GM18861 (cell line): ENCODE results near the gene SLC39A11.
"Not testable (repeated sequence)": the region's sequence is repeated elsewhere in the genome, so short reads cannot be mapped to it uniquely, and the experiment has no call there.

Experiments
- ATAC-seq: cut with Tn5 transposase; IDR thresholded peaks from one replicate; pipeline ENCODE4 v1.9.1; 2021; ENCODE audit not compliant: unreplicated experiment

The SLC39A11 gene

DNA sequence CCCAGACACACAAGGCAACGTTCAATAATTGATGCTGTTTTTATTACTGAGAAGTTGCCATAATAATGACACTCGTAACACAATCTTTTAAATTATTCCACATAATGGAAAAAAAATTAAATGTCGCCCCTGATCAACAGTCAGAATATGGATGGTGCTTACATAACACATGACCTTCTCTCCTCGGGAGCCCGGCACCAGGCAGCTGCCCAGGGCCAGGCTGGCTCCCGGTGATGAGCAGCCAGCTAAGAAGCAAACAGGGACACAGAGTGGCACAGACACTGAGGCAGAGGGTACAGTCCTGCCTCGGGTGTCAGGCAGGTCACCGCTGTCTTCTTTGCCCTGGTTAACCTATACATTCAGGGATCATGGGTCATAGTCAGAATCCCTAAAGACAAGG, 137.9 kb downstream of the SLC39A11 start:
- ATAC-seq, result no peak

DNA sequence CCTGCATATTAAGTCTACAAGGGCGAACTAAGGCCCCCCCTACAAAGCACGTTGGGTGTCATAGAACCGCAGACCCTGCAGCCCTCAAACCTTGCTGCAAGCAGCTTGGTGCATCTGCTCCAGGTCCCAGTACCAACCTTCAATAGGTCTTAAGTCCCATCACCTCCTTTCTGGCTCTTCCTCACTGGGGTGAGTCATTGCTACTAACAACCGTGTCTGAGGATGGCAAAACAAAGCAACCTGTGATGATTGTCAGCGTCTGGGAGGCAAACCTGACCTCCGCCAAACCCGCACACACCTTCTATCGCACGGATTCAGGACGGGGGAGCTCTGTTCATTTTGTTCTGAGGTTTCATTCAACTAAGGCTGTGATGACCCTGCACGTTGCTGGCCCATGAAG, 138.9 kb downstream of the SLC39A11 start:
- no peak for ATAC-seq

DNA sequence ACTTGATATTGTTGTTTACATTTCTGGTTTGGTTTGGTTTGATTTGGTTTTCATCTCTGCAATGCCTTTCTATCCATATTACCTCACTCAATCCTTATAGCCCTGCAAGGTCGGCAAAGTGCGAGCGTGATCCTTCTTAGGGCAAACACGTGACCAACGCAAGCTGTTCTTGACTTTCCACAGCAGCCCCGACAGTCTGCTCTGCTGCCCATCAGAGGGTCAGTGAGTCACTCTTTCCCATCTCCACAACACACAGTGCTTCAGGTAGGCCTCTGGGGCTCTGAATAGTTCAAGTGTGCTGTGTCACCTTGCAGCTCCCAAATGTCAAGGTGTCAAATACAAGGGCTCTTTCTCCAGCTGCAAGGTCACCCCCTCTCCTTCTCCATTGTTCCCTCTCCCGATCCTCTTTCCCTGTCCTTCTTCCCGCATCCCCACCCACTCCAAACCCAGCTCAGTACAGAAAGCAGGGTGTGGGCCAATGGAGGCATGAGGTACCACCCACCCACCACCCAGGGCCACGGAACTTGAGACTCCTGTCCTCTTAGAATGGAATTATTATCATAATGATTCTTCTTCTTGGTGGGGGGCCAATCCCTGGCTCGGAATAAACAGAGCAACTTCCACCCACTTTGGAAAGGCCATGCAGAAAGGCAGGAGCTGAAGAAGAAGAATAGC, 139.7 kb downstream of the SLC39A11 start:
- ATAC-seq, result no peak

DNA sequence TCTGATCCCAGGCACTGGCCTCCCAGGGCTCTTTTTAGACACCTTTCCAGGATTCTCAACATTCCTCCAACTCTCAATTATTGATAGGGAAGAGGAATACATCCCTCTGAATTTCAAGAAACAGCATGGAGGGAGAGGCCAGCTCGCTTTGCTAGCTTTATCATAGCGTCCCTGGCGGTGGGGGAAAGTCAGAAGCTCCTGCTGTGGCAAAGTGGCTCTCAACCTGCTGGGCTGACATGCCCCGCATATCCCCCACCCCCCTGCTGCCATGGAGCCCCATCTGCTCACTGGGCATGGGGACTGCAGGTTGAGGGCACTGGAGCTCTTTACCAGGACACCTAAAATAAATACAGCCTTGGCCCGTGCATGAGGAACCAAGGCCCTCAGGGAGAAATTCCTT, 140.3 kb downstream of the SLC39A11 start:
- ATAC-seq, result no peak

DNA sequence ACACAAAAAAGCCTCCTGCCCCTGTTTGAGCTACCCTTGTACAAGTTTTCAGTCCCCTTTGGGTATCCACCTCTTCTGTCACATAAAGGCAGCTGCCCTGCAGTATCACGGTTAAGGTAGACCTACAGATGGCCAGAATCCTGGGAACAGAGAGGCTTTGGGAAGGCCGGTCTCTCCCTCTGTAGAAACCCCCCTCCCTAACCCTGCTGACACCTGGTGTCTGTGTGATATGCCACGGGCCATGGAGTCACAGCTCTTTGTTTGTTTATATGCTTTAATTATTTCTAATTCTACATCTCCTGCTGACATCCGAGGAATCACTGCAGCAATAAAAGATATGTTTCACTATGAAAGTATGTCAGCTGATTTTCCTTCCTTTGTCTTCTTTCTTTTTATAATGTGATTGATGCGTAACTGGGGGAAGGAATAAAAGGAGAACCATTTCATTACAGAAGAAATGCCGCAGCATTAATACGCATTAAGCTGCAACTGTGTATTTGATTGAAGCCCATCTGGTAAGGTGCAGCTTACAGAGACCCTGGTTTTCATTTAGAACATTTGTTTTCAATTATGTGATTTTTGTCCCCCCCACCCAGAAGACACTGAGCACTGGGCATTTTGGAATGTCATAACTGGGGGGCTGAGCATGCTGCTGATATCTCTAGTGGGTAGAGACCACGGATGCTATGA, 142.1 kb downstream of the SLC39A11 start:
- ATAC-seq, result no peak

DNA sequence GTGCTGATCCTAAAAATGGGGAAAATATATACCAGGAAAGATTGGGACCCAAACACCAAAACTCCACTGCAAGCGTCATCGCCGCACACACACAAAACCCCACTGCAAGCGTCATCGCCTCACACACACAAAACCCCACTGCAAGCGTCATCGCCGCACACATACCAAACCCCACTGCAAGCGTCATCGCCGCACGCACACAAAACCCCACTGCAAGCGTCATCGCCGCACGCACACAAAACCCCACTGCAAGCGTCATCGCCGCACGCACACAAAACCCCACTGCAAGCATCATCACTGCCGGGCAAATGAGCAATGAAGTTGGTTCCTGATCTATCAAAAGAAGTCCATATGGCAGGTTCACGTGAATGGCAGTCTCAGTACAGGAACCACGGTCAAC, 144.4 kb downstream of the SLC39A11 start:
- no peak for ATAC-seq

DNA sequence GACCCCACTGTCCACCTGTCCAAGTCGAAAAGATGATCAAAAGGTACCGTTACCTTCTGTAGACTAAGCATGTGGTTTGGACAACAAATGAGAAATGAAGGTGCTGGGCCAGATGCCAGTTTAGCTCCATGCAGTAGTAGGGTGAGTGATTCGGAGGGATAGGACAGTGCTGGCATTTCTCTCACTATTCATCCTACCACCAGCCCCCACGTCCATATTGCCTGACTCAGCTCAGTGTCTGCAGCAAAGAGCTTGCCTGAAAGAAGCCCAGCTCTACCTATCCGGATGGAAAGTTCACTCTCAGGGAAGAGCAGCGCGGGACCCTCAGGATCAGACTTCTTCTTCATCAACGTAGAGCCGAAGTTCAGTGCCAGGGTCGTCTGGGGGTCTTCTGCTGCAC, 145.0 kb downstream of the SLC39A11 start:
- ATAC-seq, result no peak

DNA sequence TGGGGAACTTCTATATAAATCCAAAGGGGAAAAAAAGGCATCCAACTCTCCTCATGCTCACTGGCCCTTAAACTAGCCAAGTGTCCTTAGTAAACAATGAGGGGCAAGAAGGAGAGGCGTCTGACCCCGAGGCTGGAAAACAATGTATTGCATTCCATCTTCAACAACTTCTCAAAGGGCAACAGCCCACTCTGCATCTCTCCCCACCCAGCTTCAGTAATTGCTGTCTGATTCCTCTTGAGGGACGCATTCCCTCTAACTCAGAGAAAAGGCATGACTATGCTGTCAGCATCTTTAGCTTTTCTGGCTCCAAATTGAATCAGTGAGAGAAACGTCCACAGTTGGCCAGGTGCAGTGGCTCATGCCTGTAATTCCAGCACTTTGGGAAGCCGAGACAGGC, 145.8 kb downstream of the SLC39A11 start:
- no peak for ATAC-seq

DNA sequence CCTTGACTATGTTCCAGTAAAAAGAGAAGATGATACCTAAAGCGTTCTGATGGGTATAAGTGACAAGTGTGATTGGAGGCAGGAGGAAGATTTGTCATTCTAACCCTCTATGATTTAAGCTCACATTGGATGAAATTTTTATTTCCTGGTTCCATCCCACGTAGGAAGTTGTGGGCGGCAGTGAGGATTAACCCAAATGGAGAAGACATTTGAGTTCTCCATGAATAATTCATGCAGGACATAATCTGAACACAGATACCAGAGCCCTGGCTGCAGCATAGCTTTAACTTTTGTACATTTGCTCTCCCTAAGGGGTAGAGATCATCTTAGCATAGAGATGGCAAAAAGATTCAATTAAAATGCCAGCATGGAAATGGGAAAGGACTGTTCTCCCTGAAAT, 146.3 kb downstream of the SLC39A11 start:
- ATAC-seq, result no peak

DNA sequence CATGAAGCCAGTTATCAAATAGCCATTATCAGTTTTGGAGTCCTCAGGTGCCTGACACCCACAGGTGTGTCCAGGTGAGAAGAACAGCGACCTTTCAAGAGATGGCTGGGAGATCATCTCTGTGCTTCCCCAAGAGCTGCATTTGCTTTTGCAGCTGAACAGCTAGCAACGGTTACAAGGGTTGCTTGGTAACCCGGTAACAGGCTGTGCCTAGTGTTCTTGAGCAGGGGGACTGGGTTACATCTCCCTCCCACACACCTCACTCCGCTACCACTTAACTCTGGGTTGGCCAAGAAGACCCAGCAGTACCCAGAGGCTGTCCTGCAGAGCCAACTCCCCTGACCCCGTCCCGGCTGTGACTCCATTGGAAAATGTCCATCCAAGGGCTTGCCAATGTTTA, 147.0 kb downstream of the SLC39A11 start:
- ATAC-seq, result no peak

DNA sequence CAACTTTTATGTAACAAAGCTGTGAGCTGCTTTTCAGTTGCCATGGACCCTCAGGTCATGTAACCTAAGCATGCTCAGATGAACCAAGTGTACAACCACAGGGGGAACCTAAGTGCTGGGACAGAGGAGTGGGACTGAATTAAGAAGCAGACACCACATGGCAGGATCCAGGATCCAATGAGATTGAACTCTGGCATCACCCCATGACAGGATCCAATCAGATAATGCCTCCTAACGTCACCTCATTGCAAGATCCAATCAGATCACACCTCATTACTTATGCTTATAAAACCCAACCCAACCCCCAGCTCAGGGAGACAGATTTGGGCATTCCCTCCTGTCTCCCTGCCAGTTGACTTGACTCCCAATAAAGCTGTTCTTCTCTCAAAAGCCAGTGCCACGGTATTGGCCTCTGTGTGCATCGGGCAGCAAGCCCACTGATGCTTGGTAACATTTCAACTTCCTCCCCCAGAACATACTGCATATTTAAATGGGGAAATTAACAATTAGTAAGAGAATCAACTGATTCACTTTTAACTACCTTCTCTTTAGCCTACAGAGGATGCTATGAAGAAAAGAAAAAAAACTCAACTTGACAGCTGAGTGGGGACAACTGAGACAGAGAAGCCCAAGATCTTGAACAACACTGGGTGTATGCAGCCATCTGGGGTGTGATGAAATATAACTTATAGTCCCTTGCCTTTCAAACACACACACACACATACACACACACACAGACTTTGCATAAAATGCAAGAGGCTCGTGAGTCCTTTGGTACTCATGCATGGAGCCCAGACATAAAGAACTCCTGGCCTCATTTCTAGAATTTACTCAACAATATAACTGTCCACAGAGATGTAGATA, 148.4 kb downstream of the SLC39A11 start:
- no peak for ATAC-seq

DNA sequence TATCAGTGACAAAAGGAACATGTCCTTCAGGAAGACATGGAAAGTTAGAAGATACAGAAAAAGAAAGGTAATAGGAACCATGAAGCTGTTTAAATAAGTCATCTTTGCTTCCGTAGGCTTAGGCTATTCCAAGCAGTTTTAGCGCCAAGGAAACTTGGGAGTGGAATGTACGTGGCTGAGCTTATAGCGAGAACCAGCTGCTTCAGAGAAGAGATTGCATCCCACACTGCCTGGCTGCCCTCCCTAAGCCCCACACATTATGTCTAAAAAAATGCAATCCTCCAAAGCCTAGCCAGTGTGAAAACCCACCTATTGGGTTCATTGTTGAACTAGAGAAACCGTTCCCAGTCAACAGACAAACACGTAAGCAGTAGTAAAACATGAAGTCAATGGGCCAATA, 149.9 kb downstream of the SLC39A11 start:
- no peak for ATAC-seq

DNA sequence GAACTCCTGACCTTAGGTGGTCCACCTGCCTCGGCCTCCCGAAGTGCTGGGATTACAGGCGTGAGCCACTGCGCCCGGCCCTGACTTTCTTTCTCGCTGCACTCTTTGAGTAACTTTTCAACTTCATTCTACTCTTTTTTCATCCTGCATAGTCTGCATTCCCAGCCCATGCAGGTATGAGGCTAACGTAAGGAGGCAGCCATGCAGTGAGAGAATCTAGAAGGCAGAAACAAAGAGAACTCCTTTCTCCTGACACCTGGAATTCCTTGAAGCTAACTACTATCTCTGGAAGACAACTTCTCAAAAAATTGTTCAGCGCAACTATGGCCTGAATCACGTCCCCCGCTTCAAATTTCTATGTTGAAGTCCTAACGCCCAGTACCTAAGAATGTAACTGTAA, 152.0 kb downstream of the SLC39A11 start:
- no peak for ATAC-seq

DNA sequence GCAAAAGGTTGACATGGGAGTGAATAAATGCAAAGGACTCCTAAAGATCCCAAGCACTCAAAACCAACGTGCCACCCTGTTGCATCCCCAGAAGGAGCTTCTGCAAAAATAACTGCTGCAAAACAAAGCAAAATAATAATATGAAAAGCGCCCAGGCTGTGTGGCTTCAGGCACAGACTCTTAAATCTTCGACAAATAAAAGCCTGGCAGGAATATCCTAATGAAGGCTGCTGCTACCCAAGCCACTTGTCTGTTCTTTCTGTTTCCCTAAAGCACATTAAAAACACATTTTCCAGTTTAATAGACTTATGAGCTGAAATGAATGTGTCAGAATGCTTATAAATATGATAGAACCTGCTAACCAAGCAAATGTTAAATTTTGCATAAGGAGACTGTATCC, 154.0 kb downstream of the SLC39A11 start:
- no peak for ATAC-seq

DNA sequence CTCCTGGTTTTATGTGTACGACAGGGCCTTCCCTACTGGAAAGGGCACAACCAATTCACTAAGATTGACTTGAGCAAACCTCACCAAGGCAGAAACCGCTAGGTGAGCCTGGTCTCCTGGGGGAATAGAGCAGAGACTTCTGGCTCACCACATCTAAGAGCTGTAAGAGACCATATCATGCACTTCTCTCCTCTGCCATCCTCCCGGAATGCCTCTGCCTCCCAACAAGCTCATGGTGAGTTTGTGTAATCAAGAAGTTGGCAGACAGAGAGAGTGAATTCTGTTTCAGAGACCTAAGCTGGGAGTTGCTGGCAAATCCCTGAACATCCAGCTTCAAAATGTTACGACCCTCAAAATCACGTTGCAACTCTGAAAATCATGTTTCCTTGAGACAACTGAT, 154.8 kb downstream of the SLC39A11 start:
- no peak for ATAC-seq

DNA sequence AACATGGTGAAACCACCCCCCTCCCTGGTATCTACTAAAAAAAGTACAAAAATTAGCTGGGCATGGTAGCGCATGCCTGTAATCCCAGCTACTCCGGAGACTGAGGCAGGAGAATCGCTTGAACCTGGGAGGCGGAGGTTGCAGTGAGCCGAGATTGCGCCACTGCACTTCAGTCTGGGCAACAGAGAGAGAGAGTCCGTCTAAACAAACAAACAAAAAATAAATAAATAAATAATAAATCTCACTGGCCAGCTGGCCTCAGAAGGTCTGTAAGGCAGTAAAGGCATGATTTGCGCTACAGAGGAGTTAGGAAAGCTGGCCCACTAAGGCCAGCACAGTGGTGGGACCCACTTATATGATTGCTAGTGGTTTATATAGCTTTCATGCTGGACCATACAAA, 155.2 kb downstream of the SLC39A11 start:
- ATAC-seq, result not testable (repeated sequence)

DNA sequence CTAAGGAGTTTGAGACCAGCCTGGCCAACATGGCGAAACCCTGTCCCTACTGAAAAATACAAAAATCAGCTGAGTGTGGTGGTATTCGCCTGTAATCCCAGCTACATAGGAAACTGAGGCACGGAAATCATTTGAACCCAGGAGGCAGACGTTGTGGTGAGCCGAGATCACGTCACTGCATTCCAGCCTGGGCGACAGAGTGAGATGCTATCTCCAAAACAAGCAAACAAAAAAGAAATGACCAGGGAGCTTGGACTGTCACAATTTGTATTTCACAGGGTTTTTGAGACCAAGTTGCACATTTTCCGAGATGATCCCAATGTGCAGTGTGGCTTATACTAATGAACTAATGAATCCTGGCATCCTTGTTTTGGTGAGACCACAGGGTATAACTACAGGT, 156.5 kb downstream of the SLC39A11 start:
- ATAC-seq, result no peak

DNA sequence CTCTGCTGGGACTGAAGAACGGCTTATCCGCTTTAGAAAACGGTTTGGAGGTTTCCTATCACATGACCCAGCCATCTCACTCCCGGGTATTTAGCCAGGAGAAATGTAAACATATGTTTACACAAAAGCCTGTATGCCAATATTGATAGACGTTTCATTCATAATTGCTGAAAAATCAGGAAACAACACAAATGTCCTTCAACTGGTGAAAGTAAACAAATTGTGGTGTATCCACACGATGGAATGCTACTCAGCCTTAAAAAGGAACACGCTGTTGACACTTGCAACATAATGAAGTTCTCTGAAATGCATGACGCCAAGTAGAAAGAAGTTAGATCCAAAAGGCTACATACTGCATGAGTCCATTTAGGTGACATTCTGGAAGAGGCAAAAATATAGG, 157.6 kb downstream of the SLC39A11 start:
- ATAC-seq, result no peak

DNA sequence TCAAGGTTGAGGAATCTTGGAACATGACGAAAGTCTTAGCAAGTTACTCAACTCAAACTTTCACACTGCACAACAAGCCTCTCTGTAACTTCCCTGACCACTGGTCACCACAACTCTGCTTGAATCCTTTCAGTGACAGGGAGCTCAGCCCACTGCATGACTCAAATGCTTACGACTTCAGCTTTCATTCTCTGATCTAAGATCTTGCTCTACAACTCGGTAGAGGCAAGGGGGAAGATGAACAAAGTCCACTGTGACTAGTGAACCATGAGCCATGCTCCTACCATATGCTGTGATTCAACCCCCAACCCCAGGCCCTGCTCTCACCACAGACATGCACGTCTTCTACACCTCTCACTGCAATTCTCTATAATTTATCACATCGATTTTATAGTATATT, 160.9 kb downstream of the SLC39A11 start:
- no peak for ATAC-seq

DNA sequence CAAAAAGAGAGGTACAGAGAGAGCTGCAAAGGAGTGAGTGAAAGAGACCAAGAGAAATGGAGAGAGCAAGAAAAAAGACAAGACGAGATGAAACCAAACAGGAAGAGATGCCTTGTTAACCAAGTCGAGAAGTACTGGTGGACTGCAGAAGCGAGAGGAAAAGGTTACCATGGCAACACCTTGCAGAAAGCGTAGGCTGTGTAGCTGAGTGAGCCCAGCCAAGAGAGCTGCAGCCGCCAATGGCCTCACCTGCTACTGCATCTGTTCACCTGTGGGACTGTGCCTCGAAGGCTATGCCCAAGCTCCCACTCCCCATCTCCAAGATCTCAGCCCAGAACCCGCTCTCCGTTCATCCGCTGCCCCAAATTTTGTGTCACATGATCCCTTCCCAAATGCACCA, 161.3 kb downstream of the SLC39A11 start:
- ATAC-seq, result peak; percentile 56

DNA sequence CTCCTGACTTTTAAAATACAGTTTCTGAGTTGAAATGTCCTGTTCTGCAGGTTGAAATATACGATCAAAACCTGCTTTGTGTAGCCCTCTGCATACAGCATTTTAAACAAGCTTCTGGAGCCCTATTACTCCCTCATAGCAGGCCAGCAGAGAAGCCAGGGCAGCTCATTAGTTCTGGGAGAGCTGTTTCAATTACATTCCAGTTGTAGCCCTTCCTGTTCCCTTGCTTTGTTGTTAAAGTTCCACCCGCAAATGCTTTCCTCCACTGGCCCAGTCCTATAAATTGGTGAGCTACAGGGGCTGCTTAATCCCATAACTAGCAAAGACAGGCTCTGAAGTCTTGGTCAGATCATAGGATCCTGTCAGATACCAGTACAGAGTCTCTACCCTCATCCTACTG, 162.5 kb downstream of the SLC39A11 start:
- ATAC-seq, result no peak
